HG03159 (cell line): Measurements from ENCODE around the gene KCNT1.
"Not testable (repeated sequence)": the region's sequence is repeated elsewhere in the genome, so short reads cannot be mapped to it uniquely, and the experiment has no call there.

ENCODE experiments used
- ATAC-seq: cut with Tn5 transposase; IDR thresholded peaks from one replicate; pipeline ENCODE4 v1.9.1; 2021; ENCODE audit warnings: mild to moderate bottlenecking, moderate library complexity; ENCODE audit not compliant: unreplicated experiment

KCNT1 gene

DNA sequence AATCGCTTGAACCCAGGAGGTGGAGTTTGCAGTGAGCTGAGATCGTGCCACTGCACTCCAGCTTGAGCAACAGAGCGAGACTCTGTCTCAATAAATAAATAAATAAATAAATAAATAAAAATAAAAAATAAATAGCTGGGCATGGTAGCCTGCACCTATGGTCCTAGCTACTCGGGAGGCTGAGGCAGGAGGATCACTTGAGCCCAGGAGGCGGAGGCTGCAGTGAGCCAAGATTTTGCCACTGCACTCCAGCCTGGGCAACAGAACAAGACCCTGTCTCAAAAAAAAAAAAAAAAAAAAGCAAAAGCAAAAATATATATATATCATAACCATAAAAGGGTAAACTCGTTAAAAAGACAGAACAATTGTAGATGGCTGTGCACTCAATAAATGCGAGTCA is 29.2 kb upstream of the KCNT1 start:
- not testable (repeated sequence) for ATAC-seq

DNA sequence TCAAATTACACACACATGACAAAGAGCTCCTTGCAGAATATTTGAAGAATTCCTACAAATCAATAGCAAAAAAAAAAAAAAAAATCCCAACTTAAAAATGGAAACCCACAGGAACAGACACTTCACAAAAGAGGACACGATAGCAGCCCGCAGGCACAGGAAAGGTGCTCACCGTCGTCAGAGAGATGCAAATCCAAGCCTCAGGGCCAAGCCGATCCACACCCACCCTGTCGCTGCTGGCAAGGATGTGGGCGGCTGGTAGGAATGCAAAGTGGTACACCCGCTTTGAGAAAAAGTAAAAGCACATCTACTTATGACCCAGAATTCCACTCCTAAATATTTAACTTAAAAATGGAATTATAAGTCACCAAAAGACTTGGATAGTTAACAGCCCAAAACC is 28.0 kb upstream of the KCNT1 start:
- no peak for ATAC-seq

GRCh38 chr9:135674977-135675376 is 27.0 kb upstream of the KCNT1 start:
- ATAC-seq = no peak

- no peak for ATAC-seq
Measured at GRCh38 chr9:135676891-135677290, 25.1 kb upstream of the KCNT1 start.

DNA sequence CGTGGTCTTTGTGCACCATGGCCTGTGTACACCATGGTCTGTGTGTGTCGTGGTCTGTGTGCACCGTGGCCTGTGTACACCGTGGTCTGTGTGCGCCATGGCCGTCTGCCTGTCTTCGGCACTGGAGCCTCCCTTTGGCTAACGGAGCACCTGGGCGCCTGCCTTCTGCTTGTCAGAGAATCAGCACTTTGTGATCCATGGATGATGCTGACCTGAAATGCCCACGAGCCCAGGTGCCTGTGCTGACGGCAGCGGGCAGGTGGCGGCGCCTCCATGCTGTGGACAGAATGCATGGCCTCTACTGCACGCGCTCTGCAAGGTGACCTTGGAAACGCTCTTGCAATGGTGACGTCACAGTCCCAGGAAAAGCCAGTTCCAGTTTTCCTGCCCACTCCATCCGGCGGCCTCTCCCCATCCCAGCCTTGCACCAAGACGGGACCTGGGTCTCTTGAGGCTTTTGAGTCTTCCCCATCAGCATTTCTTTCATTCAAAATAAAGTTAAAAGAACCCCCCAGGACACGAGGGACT is 24.3 kb upstream of the KCNT1 start:
- ATAC-seq = no peak

DNA sequence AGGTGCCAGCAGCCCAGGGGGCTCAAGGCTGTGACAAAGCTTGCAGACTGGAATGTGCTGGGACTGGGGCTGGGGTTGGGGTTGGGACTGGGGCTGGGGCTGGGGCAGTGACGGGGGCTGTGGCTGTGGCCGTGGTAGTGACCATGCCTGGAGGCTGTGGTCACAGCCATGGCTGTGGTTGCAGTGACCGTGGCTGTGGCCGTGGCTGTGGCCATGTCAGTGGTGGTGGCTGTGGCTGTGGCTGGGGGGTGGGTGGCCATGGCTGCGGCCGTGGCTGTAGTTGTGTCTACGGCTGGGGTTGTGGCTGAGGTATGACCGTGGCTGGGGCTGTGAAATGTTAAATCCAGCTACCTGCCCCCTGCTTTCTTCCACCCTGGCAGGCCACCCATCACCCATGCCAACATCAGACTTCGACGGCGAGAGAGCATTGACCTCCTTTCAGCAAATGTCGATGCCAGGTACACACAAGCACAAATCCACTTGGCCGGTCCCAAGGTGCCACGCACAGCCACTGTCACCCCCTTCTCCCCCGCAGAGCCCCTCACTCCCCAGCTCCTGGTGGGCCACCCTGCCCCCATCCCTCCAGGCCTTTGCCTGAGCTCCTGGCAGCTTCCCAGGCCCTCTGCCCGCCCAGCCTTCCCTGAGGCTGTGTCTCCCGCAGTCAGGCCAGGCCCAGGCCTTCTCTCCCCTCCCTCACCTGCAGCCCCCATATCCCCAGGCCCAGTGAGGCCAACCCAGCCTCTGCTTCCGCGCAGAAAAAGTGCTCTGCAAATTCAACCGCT is 23.6 kb upstream of the KCNT1 start:
- ATAC-seq = no peak

GRCh38 chr9:135680056-135680455 is 21.9 kb upstream of the KCNT1 start:
- no peak for ATAC-seq

- ATAC-seq = no peak
Measured at GRCh38 chr9:135681161-135681560, 20.8 kb upstream of the KCNT1 start.

DNA sequence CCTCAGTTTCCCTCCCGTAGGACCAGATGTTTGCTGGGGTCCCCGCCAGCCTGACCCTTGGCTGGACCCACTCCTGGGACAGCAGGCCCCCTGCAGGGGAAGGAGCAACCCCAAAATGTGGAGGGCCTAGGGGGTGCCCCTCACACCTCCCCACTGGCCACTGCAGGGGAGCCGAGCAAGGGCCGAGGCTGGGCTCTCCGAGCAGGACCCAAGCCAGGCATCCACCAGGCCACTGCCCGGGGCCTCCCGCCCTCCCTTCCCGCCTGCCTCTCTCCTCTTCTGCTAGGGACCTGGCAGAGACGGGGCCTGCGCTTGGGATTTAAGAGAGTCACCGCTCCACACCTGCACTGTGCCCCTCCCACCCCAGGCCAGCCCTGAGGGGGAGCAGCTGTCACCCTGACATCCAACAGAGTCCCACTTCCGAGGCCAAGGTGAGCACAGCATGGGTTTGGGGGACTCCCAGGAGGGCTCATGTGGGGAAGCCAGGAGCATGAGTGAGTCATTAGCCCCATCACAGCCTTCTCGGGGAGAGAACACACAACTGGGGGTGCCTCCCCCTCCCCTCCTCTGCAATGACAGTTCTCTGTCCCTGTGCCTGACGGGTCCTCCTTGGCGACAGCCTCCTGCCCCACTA is 18.5 kb upstream of the KCNT1 start:
- no peak for ATAC-seq

- no peak for ATAC-seq
Measured at GRCh38 chr9:135684691-135685090, 17.3 kb upstream of the KCNT1 start.

- no peak for ATAC-seq
Measured at GRCh38 chr9:135687216-135687615, 14.8 kb upstream of the KCNT1 start.

DNA sequence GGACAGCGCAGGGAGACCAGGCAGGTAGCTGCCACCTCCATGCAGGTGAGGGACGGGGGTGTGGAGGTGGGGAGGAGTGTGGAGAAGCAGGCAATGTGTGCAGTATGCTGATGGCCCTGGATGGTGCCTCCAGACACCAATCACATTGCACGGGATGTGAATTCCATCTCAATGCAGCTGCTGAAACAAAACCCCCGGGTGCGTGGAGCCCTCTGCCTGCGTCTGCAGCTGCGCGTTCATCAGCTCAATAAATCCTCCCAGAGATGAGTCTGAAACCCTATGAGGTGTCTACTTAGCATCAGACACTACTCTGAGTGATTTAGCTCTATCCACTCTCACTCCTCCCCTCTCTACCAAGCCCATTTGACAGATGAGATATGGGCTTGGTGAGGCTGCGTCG is 13.0 kb upstream of the KCNT1 start:
- ATAC-seq = no peak

- ATAC-seq = no peak
Measured at GRCh38 chr9:135690836-135691570, 11.0 kb upstream of the KCNT1 start.

GRCh38 chr9:135692410-135692809 is 9.6 kb upstream of the KCNT1 start:
- ATAC-seq = no peak

DNA sequence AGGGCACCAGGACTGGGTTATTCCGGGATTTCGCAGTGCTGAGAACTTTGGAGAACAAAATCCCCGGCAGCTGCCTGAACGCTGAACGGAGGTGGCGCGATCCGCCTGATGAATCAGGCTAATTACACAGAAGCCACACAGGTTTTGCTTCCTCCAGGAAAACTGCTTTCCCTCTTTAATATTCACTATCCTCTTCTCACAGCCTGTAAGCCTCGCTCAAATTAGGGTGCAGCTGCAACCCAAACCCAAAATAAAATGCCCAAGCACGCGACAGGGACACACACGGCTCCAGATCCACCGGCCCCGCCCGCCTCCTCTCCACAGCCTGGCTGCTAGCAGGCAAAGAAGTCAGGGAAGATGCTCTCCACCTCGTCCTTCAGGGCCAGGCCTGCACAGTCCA is 8.7 kb upstream of the KCNT1 start:
- ATAC-seq = no peak

DNA sequence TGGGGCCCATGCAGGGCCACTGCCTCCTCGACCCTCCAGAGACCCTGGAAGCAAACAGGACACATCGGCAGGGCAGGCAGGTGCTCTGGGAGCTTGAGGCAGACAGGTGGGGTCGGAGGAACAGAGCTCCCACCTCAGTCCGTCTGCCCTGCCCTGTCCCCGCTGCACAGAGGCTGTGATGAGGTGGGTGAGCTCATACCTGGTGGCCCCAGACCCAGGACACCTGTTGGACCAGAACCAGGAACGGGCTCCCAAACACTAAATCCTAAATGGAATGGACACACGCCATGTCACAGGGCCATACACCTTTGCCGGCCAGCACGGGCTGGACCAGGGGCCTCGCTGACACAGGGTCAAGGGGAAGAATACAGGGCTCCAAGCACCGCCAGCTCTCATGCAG is 8.2 kb upstream of the KCNT1 start:
- ATAC-seq = no peak

DNA sequence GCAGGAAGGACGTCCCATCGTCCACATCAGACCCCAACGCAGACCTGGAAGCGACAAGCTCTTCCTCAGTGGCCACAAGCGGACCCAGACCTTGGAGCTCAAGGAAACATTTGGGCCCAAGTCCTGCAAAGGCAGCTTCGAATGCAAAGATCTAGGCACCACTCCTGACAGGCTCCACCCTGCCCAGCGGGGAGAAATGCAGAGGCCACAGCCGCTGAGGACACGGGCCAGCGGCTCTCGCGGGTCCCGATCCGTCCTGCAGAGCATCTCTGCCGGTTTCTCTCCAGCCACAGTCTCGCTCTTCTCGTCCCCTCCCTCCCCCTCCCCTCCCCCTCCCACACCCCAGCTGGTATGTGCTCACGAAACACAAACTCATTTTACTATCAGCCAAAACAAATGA is 7.6 kb upstream of the KCNT1 start:
- ATAC-seq = no peak

- ATAC-seq = no peak
Measured at GRCh38 chr9:135695036-135695435, 6.9 kb upstream of the KCNT1 start.

- ATAC-seq = no peak
Measured at GRCh38 chr9:135695642-135696041, 6.3 kb upstream of the KCNT1 start.

GRCh38 chr9:135696446-135696845 is 5.5 kb upstream of the KCNT1 start:
- no peak for ATAC-seq

GRCh38 chr9:135697226-135697625 is 4.8 kb upstream of the KCNT1 start:
- no peak for ATAC-seq

DNA sequence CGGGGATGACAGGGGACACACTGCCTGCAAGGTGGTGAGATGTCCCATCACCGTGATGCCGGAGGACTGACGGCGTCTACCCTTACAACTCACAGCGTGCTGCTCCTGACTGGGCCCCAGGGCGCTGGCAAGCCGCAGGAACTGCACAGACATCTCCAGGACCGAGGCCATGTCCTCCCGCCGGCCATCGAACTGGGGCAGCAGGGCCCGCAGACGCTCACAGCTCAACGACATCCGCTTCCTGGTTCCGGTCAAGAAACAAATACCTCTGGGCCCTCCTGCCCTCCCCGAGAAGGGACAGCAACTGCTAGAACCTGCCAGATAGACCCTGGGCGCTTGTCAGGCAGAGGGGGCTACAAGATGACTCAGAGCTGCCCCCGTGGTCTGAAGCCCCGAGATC is 3.7 kb upstream of the KCNT1 start:
- no peak for ATAC-seq
